ENCODE measurements around the gene PINLYP. TPM values are rescaled to one million over a fixed set of nuclear protein-coding genes. Genes with fewer than 3 reads are reported as not detected.
A peak's percentile ranks its signal among the peaks of the same experiment; 100 is the strongest.

The PINLYP gene
- total RNA-seq, 1 donor from 2014 or later = 9.5 TPM

DNA sequence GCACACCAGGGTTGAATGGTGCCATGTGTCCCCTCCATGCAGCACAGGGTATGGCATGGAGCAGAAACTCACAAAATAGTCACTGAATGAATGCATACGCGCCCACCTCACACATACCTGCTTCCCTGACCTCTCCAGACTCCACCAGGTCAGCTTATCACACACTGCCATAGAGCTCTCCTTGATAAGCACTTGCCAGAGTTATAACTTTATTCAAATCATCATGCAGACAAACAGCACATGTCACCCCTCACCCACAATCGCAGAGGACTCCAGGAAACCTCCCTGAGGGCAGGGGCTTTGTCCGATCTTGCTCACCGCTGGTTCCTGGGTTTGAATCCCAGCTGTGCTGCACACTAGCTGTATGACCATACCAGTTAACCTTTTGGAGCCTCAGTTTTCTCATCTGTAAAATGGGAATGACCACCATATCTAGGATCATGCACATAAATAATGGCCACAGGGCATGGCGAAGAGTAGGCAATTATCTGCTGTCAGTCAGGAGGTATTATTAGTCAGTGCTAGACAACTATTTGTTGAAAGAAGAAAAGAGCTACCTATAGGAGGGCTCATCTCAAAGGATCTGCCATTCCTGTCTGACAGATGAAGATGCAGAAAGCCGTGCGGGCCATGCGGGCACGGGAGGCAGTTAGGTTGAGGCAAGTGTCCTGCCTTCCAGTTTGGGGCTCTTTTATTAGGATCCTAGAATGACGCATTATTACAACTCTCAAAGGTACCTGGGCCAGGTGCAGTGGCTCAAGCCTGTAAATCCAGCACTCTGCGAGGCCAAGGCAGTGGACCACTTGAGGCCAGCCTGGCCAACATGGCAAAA is 14.2 kb upstream of the PINLYP start:
- peak overlapping the region; percentile 12 for H3K27ac Mint-ChIP-seq (ENCODE audit: unreplicated experiment)
- no peaks in the 10 kb centered on the region for H3K27me3 Mint-ChIP-seq (ENCODE audit: low read depth)
- no peaks in the 10 kb centered on the region for H3K9me3 Mint-ChIP-seq
- H3K36me3 Mint-ChIP-seq (ENCODE audit: low read depth) = peaks cover 3% of the 10 kb centered on the region
- no peak for TF ChIP-seq CTCF (conservative IDR thresholded peaks at IDR 0.05)
- DNase-seq (ENCODE audit: low read depth, low spot score) = no peak
- H3K4me3 Mint-ChIP-seq = no peak overlapping the region
- no peaks in the 10 kb centered on the region for H3K4me1 Mint-ChIP-seq

- Mint-ChIP-seq H3K27ac (ENCODE audit: unreplicated experiment) (no peak overlapping the region), H3K36me3 (ENCODE audit: low read depth) (peaks cover 4% of the 10 kb centered on the region), H3K4me3 (no peak overlapping the region), H3K4me1 (peaks cover 4% of the 10 kb centered on the region), H3K9me3 (no peaks in the 10 kb centered on the region), H3K27me3 (ENCODE audit: low read depth) (no peaks in the 10 kb centered on the region)
- no peak for TF ChIP-seq CTCF (conservative IDR thresholded peaks at IDR 0.05)
- DNase-seq (ENCODE audit: low read depth, low spot score) = no peak
These were observed 13.3 kb upstream of the PINLYP start for GRCh38 chr19:43562226-43562697.

DNA sequence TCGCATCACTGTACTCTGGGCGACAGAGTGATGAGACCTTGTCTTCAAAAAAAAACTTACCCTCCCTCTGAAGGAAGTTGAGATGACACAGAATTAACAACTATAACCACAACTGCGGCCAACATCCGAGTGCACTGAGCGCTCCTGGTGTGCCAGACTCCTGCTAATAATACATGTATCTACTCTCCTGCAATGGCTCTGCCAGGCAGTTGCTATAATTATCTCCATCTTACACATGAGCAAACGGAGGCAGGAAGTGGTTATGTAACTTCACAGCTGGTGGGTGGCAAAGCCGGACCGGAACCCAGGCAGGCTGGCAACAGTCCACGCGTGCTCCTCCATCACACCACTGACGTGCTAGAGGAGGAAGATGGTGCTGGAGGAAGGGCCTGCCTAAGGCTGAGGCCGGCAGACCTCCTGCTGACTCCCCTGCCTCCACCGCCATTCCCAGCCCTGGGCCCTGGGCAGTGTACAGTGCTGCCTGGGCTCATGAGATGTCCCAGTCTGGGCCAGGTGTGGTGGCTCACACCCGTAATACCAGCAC is 12.8 kb upstream of the PINLYP start:
- Mint-ChIP-seq H3K36me3 (ENCODE audit: low read depth) (peaks cover 4% of the 10 kb centered on the region), H3K27ac (ENCODE audit: unreplicated experiment) (no peak overlapping the region), H3K9me3 (no peaks in the 10 kb centered on the region), H3K27me3 (ENCODE audit: low read depth) (no peaks in the 10 kb centered on the region), H3K4me3 (no peak overlapping the region), H3K4me1 (peaks cover 4% of the 10 kb centered on the region)
- DNase-seq (ENCODE audit: low read depth, low spot score) = no peak
- TF ChIP-seq CTCF (conservative IDR thresholded peaks at IDR 0.05) = no peak

GRCh38 chr19:43563816-43564457 is 11.7 kb upstream of the PINLYP start:
- no peak overlapping the region for H3K4me3 Mint-ChIP-seq
- H3K27me3 Mint-ChIP-seq (ENCODE audit: low read depth) = no peaks in the 10 kb centered on the region
- peaks cover 4% of the 10 kb centered on the region for H3K4me1 Mint-ChIP-seq
- TF ChIP-seq CTCF (conservative IDR thresholded peaks at IDR 0.05) = no peak
- peak overlapping the region; percentile 22 for H3K27ac Mint-ChIP-seq (ENCODE audit: unreplicated experiment)
- DNase-seq (ENCODE audit: low read depth, low spot score) = no peak
- peaks cover 4% of the 10 kb centered on the region for H3K36me3 Mint-ChIP-seq (ENCODE audit: low read depth)
- no peaks in the 10 kb centered on the region for H3K9me3 Mint-ChIP-seq

- Mint-ChIP-seq H3K27ac (ENCODE audit: unreplicated experiment) (no peak overlapping the region), H3K4me1 (peaks cover 4% of the 10 kb centered on the region), H3K4me3 (no peak overlapping the region), H3K36me3 (ENCODE audit: low read depth) (peaks cover 4% of the 10 kb centered on the region), H3K9me3 (no peaks in the 10 kb centered on the region), H3K27me3 (ENCODE audit: low read depth) (no peaks in the 10 kb centered on the region)
- no peak for DNase-seq (ENCODE audit: low read depth, low spot score)
- TF ChIP-seq CTCF (conservative IDR thresholded peaks at IDR 0.05) = no peak
These were observed 10.8 kb upstream of the PINLYP start for GRCh38 chr19:43564800-43565199.

Data from neural crest cell (in vitro differentiated cells).